Activated CD8-positive, alpha-beta T cell treated with anti-CD3 and anti-CD28 coated beads for 36 hours (primary cell): Measurements from ENCODE around the gene NPC2. TPM values are rescaled to one million over a fixed set of nuclear protein-coding genes. Genes with fewer than 3 reads are reported as not detected.

ENCODE experiments used
- ATAC-seq: fragments of 200-7000 bp; cut with Tn5 transposase; one replicate; pipeline ENCODE4 v1.10.0; 2021; ENCODE audit warnings: mild to moderate bottlenecking, moderate library complexity
- CTCF ChIA-PET: fragments of 350-600 bp; sonication (Branson Sonifier 250); formaldehyde crosslinking; loops from one replicate; lab custom pipeline; 2021; ENCODE audit warnings: antibody characterized with exemption; lab: Charles Lee
- POLR2A ChIA-PET: fragments of 350-600 bp; sonication (Branson Sonifier 250); formaldehyde crosslinking; loops from one replicate; lab custom pipeline; 2021; ENCODE audit warnings: antibody characterized with exemption; lab: Charles Lee
- DNase-seq: peaks from one replicate; pipeline ENCODE4 v3.0.0-alpha.2; 2020
- H3K27ac Mint-ChIP-seq: one replicate; pipeline ENCODE4 v1.8.0; 2021; ENCODE audit warnings: mild to moderate bottlenecking, mixed read lengths
- H3K27me3 Mint-ChIP-seq: one replicate; pipeline ENCODE4 v1.8.0; 2021; ENCODE audit warnings: mixed read lengths
- H3K36me3 Mint-ChIP-seq: one replicate; pipeline ENCODE4 v1.8.0; 2021; ENCODE audit warnings: low read depth, mixed read lengths
- H3K4me1 Mint-ChIP-seq: one replicate; pipeline ENCODE4 v1.8.0; 2021; ENCODE audit warnings: low read depth, mixed read lengths
- H3K4me3 Mint-ChIP-seq: one replicate; pipeline ENCODE4 v1.8.0; 2021; ENCODE audit warnings: mild to moderate bottlenecking, moderate library complexity, mixed read lengths
- H3K9me3 Mint-ChIP-seq: one replicate; pipeline ENCODE4 v1.8.0; 2021; ENCODE audit warnings: mixed read lengths
- CTCF ChIP-seq: fragments of 200-600 bp; IDR thresholded peaks from one replicate; pipeline ENCODE4 v1.8.0; 2022; ENCODE audit warnings: antibody characterized with exemption, mild to moderate bottlenecking
- intact Hi-C: fragments of 100-400 bp; cut with micrococcal nuclease; formaldehyde crosslinking; loops from one replicate; pipeline ENCODE4 v1.10.0; 2022
- total RNA-seq, 2 experiments: library from RNA; stranded (reverse); gene quantifications; one replicate each; pipeline ENCODE4 v1.2.3, GENCODE V29; 2021

The NPC2 gene
- total RNA-seq, 2 experiments from 2014 or later: 19.1 to 21.0 TPM

GRCh38 chr14:74507085-74507484 lies 14.0 kb upstream of the NPC2 start:
- H3K27ac Mint-ChIP-seq: no peak overlapping the region

GRCh38 chr14:74506411-74506851 lies 13.3 kb upstream of the NPC2 start:
- Mint-ChIP-seq H3K4me1 (peaks cover 3% of the 10 kb centered on the region), H3K27me3 (no peaks in the 10 kb centered on the region), H3K9me3 (no peaks in the 10 kb centered on the region), H3K27ac (no peak overlapping the region), H3K4me3 (no peak overlapping the region), H3K36me3 (no peaks in the 10 kb centered on the region)
- intact Hi-C loops: no loop called here
- TF ChIP-seq CTCF: no peak
- ChIA-PET CTCF (no interaction called here), POLR2A (no interaction called here)
- no peak for ATAC-seq
- DNase-seq: no peak

More at GRCh38 chr14:74507085-74507484, 14.0 kb upstream of the NPC2 start:
- Mint-ChIP-seq H3K27me3 (no peaks in the 10 kb centered on the region), H3K36me3 (no peaks in the 10 kb centered on the region), H3K9me3 (no peaks in the 10 kb centered on the region), H3K4me3 (no peak overlapping the region), H3K4me1 (peaks cover 2% of the 10 kb centered on the region)
- ChIA-PET CTCF (no interaction called here), POLR2A (no interaction called here)
- ATAC-seq (no peak), DNase-seq (no peak)
- TF ChIP-seq CTCF: no peak
- intact Hi-C loops: no loop called here

DNA sequence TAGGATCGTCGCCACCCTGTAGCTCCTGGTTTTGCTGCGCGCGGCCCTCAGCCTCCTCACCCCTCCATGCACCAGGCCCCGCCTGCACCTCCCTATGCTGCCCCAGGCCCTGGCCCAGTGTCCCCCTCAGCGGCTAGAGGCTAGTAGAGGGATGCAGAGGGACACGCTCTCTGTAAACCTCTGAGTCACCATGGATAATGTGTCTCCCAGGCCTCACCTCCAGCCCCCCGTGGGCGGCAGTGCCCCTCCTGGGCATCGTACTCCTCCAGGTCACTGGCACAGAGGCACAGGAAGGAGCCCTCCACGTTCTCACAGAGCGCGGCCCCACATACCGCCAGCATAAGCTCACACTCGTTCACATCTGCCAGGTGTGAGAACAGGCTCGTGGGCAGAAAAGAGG lies 12.7 kb upstream of the NPC2 start:
- intact Hi-C loops: no loop called here
- ChIA-PET POLR2A (no interaction called here), CTCF (no interaction called here)
- Mint-ChIP-seq H3K9me3 (no peaks in the 10 kb centered on the region), H3K27me3 (no peaks in the 10 kb centered on the region), H3K4me3 (no peak overlapping the region), H3K27ac (no peak overlapping the region), H3K36me3 (no peaks in the 10 kb centered on the region), H3K4me1 (peaks cover 3% of the 10 kb centered on the region)
- TF ChIP-seq CTCF: no peak
- ATAC-seq (no peak), DNase-seq (no peak)

DNA sequence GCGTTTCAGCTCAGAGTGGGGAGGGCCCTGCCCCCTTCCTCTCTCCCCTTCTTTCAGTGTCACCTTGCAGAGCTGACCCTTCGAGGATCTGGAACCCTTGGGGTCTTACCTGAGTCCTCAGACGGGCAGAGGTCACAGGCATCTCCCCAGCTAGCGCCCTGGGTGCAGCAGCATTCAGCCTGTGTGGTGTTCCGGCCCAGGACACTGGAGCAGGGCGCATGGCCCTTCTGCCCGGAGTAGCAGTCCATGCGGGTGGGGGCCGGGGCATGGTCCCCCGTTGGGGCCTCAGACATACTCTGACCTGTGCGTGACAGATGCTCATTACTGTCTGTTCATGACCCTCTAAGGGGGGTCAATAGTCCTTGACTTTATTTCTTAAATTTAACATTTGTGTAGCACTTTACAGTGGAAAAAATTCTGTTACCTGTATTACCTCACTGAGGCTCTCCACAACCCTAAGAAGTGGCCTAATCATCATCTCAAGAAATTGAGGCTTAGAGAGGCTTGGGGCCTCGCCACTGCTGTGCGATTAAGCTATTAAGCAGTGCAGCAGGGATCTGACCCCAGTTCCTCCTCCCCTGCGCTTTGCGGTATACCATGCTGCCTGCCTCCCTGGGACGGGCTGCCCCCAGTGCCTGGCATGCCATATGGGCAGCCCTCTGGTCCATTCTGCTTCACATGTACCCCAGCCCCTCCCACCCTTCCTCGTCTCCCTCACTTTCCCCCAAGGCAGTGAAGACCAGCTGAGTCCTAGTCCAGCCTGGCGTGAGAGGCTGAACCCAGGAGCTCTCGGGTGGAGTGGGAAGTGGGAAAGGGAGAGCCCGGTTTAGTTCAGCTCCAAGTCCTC lies 12.0 kb upstream of the NPC2 start:
- POLR2A ChIA-PET: no interaction called here
- H3K36me3 Mint-ChIP-seq: no peaks in the 10 kb centered on the region
- H3K27me3 Mint-ChIP-seq: no peaks in the 10 kb centered on the region
- no peak for TF ChIP-seq CTCF
- ATAC-seq (no peak), DNase-seq (no peak)
- no peak overlapping the region for H3K27ac Mint-ChIP-seq
- no peak overlapping the region for H3K4me3 Mint-ChIP-seq
- intact Hi-C loops: no loop called here
- peaks cover 3% of the 10 kb centered on the region for H3K4me1 Mint-ChIP-seq
- H3K9me3 Mint-ChIP-seq: no peaks in the 10 kb centered on the region
- CTCF ChIA-PET: interaction anchor here (0.7 kb wide), 1 partner anchor 248 kb away, joined by 3 read pairs; no protein-coding TSS in a partner anchor

DNA sequence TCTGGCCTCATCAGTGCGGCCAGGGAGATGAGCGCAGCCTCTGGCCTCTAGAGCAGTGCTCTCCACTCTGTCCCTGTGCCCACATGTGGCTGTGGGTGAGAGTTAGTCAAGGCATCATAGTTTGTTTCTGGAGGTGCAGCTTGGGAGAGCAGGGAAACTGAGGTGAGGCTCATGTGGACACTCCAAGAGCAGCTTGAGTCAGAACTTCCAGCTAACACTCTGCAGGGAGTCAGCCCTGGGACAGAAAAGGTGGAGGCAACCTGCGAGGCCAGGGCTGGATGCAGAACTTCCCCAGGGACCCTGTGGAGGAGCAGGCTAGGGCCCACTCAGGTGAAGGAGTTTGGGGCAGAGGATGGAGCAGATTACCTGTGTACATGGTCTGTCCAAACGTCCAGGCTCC lies 11.3 kb upstream of the NPC2 start:
- intact Hi-C loops: no loop called here
- no peaks in the 10 kb centered on the region for H3K36me3 Mint-ChIP-seq
- no peaks in the 10 kb centered on the region for H3K27me3 Mint-ChIP-seq
- peaks cover 3% of the 10 kb centered on the region for H3K4me1 Mint-ChIP-seq
- CTCF ChIA-PET: interaction anchor here (0.7 to 0.8 kb wide), 2 partner anchors 10 to 247 kb away, joined by 3 read pairs; partner anchors contain the start of gene ISCA2
- H3K4me3 Mint-ChIP-seq: no peak overlapping the region
- ATAC-seq (no peak), DNase-seq (no peak)
- H3K9me3 Mint-ChIP-seq: no peaks in the 10 kb centered on the region
- no peak for TF ChIP-seq CTCF
- H3K27ac Mint-ChIP-seq: no peak overlapping the region
- POLR2A ChIA-PET: no interaction called here
